Activated CD8-positive, alpha-beta memory T cell treated with anti-CD3 and anti-CD28 coated beads, Interleukin-2, amount 50 U/mL, for 24 hours (primary cell): Measurements from ENCODE around the gene TERF2IP.

Experiments used
- DNase-seq: peaks from one replicate; pipeline ENCODE4 v3.0.0-alpha.2; 2020; ENCODE audit errors: extremely low read depth

TERF2IP gene

GRCh38 chr16:75635036-75635435 is 12.5 kb upstream of the TERF2IP start:
- no peak for DNase-seq

- DNase-seq: no peak
Measured at GRCh38 chr16:75640598-75640997, 7.0 kb upstream of the TERF2IP start.

GRCh38 chr16:75644240-75645012 is 3.1 kb upstream of the TERF2IP start:
- no peak for DNase-seq

- no peak for DNase-seq
Measured at GRCh38 chr16:75647112-75647491, 471 bp upstream of the TERF2IP start.

- DNase-seq: peak; percentile 67
Measured at GRCh38 chr16:75648265-75649076, 898 bp downstream of the TERF2IP start.

- no peak for DNase-seq
Measured at GRCh38 chr16:75653922-75654321, 6.3 kb downstream of the TERF2IP start.

GRCh38 chr16:75658175-75658574 is 10.6 kb downstream of the TERF2IP start:
- no peak for DNase-seq

GRCh38 chr16:75660321-75660720 is 12.7 kb downstream of the TERF2IP start:
- DNase-seq: no peak

- DNase-seq: no peak
Measured at GRCh38 chr16:75660726-75661302, 13.2 kb downstream of the TERF2IP start.

GRCh38 chr16:75667503-75667902 is 19.9 kb downstream of the TERF2IP start:
- no peak for DNase-seq

GRCh38 chr16:75676909-75677308 is 29.3 kb downstream of the TERF2IP start, which contains the start of gene CPHXL2:
TSS of gene CPHXL2 (minus strand) at chr16:75677009. CDS start at chr16:75676999, 10 bp downstream.
- DNase-seq: no peak

GRCh38 chr16:75679366-75679765 is 31.8 kb downstream of the TERF2IP start:
- DNase-seq: no peak

GRCh38 chr16:75682308-75682707 is 34.7 kb downstream of the TERF2IP start:
- no peak for DNase-seq

GRCh38 chr16:75687361-75687760 is 39.8 kb downstream of the TERF2IP start:
- DNase-seq: no peak

GRCh38 chr16:75695708-75696107 is 48.1 kb downstream of the TERF2IP start:
- no peak for DNase-seq

- DNase-seq: no peak
Measured at GRCh38 chr16:75697571-75697970, 50.0 kb downstream of the TERF2IP start.

GRCh38 chr16:75701361-75701760 is 53.8 kb downstream of the TERF2IP start, which contains the start of gene DUXB:
TSS of gene DUXB (minus strand) at chr16:75701461. CDS start at chr16:75701418, 43 bp downstream.
- DNase-seq: no peak

GRCh38 chr16:75702242-75702641 is 54.7 kb downstream of the TERF2IP start:
- no peak for DNase-seq

- DNase-seq: no peak
Measured at GRCh38 chr16:75703306-75703705, 55.7 kb downstream of the TERF2IP start.
